ENCODE data around the gene MAP3K4. TPM values are rescaled to one million over a fixed set of nuclear protein-coding genes. Genes with fewer than 3 reads are reported as not detected.

Gene MAP3K4
- total RNA-seq, 1 experiment from 2014 or later = 37.1 TPM

DNA sequence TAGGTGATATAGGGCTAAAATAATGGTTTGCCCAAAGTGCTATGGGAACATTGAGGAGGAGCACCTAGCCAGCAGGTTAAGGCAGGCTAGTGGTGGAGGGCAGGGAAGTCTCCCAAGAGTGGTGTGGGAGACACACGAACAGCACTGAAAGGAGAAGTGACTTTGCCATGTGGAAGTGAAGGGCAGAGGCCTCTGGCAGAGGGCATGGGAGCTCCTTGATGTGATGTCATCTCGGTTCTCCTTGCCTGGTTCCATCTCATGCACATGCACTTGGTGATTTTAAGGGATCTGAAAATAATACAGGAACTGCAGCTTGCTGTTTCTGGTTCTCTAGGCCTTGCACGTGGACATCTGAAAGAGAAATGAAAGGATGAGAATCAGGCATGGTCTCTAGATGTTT, 4.7 kb upstream of the MAP3K4 start:
- BruUV-seq (replicated peaks) = no TSS peak
- H3K36me3 ChIP-seq (ENCODE audit: insufficient read depth, low read length, poor library complexity, severe bottlenecking) = no peaks in the 10 kb centered on the region
- no peaks in the 10 kb centered on the region for H3K27me3 ChIP-seq (replicated peaks; ENCODE audit: insufficient read depth, low read depth, low read length, poor library complexity)
- H3K4me1 ChIP-seq (ENCODE audit: insufficient read depth, low read length, poor library complexity, severe bottlenecking) = no peaks in the 10 kb centered on the region
- TF ChIP-seq EZH2 (IDR thresholded peaks at IDR 0.05; ENCODE audit: borderline replicate concordance, low read depth, low read length, poor library complexity, severe bottlenecking) (no peak), CTCF (conservative IDR thresholded peaks at IDR 0.05; ENCODE audit: low read depth, low read length) (no peak)
- CTCF ChIA-PET = no interaction called here
- POLR2A ChIA-PET (ENCODE audit: low non-redundant PET) = no interaction called here
- intact Hi-C loops (cut with micrococcal nuclease; ENCODE audit: unreplicated experiment) = no loop called here
- no peak for DNase-seq (ENCODE audit: low spot score)
- no peak overlapping the region for H3K27ac ChIP-seq (ENCODE audit: low read depth, low read length, poor library complexity, severe bottlenecking)
- peaks cover 11% of the 10 kb centered on the region for H3K9me3 ChIP-seq (ENCODE audit: low read depth, low read length, poor library complexity, severe bottlenecking)
- no peak overlapping the region for H3K4me3 ChIP-seq (ENCODE audit: low read depth, low read length, poor library complexity, severe bottlenecking)

DNA sequence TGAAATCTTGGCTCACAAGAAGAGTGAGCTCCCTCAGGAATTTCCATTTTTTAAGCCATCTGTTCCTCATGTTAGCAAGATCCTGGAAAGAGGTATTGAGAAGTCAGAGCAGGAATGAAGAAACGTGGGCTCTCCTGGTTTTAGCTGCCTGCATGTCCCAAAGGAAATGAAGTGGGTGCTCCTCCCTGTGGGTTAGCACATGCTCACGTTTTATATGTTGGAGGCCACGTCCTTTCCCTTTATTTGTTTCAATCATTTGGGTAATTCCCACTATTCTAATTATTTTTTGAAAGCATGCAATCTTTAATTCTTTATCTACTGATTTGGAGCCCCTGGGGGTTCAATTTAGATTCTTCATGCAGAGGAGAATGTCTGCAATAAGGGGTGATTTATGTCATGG, 4.3 kb upstream of the MAP3K4 start:
- Histone ChIP-seq H3K27ac (ENCODE audit: low read depth, low read length, poor library complexity, severe bottlenecking) (no peak overlapping the region), H3K27me3 (replicated peaks; ENCODE audit: insufficient read depth, low read depth, low read length, poor library complexity) (no peaks in the 10 kb centered on the region), H3K4me1 (ENCODE audit: insufficient read depth, low read length, poor library complexity, severe bottlenecking) (no peaks in the 10 kb centered on the region), H3K9me3 (ENCODE audit: low read depth, low read length, poor library complexity, severe bottlenecking) (peaks cover 11% of the 10 kb centered on the region), H3K4me3 (ENCODE audit: low read depth, low read length, poor library complexity, severe bottlenecking) (no peak overlapping the region), H3K36me3 (ENCODE audit: insufficient read depth, low read length, poor library complexity, severe bottlenecking) (no peaks in the 10 kb centered on the region)
- ChIA-PET CTCF (no interaction called here), POLR2A (ENCODE audit: low non-redundant PET) (no interaction called here)
- BruUV-seq (replicated peaks) = no TSS peak
- no peak for DNase-seq (ENCODE audit: low spot score)
- TF ChIP-seq EZH2 (IDR thresholded peaks at IDR 0.05; ENCODE audit: borderline replicate concordance, low read depth, low read length, poor library complexity, severe bottlenecking) (no peak), CTCF (conservative IDR thresholded peaks at IDR 0.05; ENCODE audit: low read depth, low read length) (no peak)
- intact Hi-C loops (cut with micrococcal nuclease; ENCODE audit: unreplicated experiment) = no loop called here

- POLR2A ChIA-PET (ENCODE audit: low non-redundant PET) = no interaction called here
- DNase-seq (ENCODE audit: low spot score) = no peak
- H3K4me1 ChIP-seq (ENCODE audit: insufficient read depth, low read length, poor library complexity, severe bottlenecking) = no peaks in the 10 kb centered on the region
- H3K4me3 ChIP-seq (ENCODE audit: low read depth, low read length, poor library complexity, severe bottlenecking) = peak overlapping the region; percentile 87
- TF ChIP-seq EZH2 (IDR thresholded peaks at IDR 0.05; ENCODE audit: borderline replicate concordance, low read depth, low read length, poor library complexity, severe bottlenecking) (no peak), CTCF (conservative IDR thresholded peaks at IDR 0.05; ENCODE audit: low read depth, low read length) (no peak)
- CTCF ChIA-PET = no interaction called here
- peaks cover 4% of the 10 kb centered on the region for H3K36me3 ChIP-seq (ENCODE audit: insufficient read depth, low read length, poor library complexity, severe bottlenecking)
- intact Hi-C loops (cut with micrococcal nuclease; ENCODE audit: unreplicated experiment) = loop anchor here (5.0 kb wide), 1 partner anchor 381 kb away; no protein-coding TSS in a partner anchor
- BruUV-seq (replicated peaks) = TSS peak; percentile 73
- H3K27ac ChIP-seq (ENCODE audit: low read depth, low read length, poor library complexity, severe bottlenecking) = peak overlapping the region; percentile 86
- H3K9me3 ChIP-seq (ENCODE audit: low read depth, low read length, poor library complexity, severe bottlenecking) = no peaks in the 10 kb centered on the region
- H3K27me3 ChIP-seq (replicated peaks; ENCODE audit: insufficient read depth, low read depth, low read length, poor library complexity) = no peaks in the 10 kb centered on the region
Observed at GRCh38 chr6:160990847-160991405, 643 bp upstream of the MAP3K4 start.

Data from A673 (cell line).